WTC11 (cell line): Measurements from ENCODE around the gene KRT82. TPM values are rescaled to one million over a fixed set of nuclear protein-coding genes. Genes with fewer than 3 reads are reported as not detected.

Experiments
- ATAC-seq: fragments of 200-7000 bp; cut with Tn5 transposase; 2 replicates; pipeline ENCODE4 v1.10.0; 2021; ENCODE audit warnings: mild to moderate bottlenecking, moderate library complexity
- CTCF ChIA-PET: fragments of 300-600 bp; sonication (Branson Sonifier 250); formaldehyde crosslinking; loops from one replicate; lab custom pipeline; 2021; ENCODE audit warnings: antibody characterized with exemption; lab: Charles Lee
- POLR2A ChIA-PET: fragments of 350-600 bp; sonication (Branson Sonifier 250); formaldehyde crosslinking; loops from one replicate; lab custom pipeline; 2021; ENCODE audit warnings: antibody characterized with exemption; lab: Charles Lee
- DNase-seq: peaks from one replicate; pipeline ENCODE4 v3.0.0; 2021; ENCODE audit warnings: low spot score
- H3K27ac Mint-ChIP-seq: 2 replicates; pipeline ENCODE4 v1.8.0; 2021; ENCODE audit warnings: mixed read lengths
- H3K27me3 Mint-ChIP-seq: 2 replicates; pipeline ENCODE4 v1.8.0; 2021; ENCODE audit warnings: low read depth, mild to moderate bottlenecking, moderate library complexity, mixed read lengths
- H3K36me3 Mint-ChIP-seq: 2 replicates; pipeline ENCODE4 v1.8.0; 2021; ENCODE audit warnings: mixed read lengths
- H3K4me1 Mint-ChIP-seq: 2 replicates; pipeline ENCODE4 v1.8.0; 2022; ENCODE audit warnings: mixed read lengths
- H3K4me3 Mint-ChIP-seq: 2 replicates; pipeline ENCODE4 v1.8.0; 2021; ENCODE audit warnings: mild to moderate bottlenecking, moderate library complexity, mixed read lengths
- H3K9me3 Mint-ChIP-seq: 2 replicates; pipeline ENCODE4 v1.8.0; 2021; ENCODE audit warnings: mixed read lengths
- ATF2 ChIP-seq: sonication (generic); formaldehyde crosslinking; IDR thresholded peaks from 2 replicates; pipeline ENCODE4 v1.8.1; 2022; ENCODE audit warnings: low read depth, missing genetic modification reagents, borderline replicate concordance
- E2F4 ChIP-seq: sonication (generic); formaldehyde crosslinking; IDR thresholded peaks from 2 replicates; pipeline ENCODE4 v1.8.1; 2022; ENCODE audit warnings: low read depth, mild to moderate bottlenecking, moderate library complexity, missing genetic modification reagents, borderline replicate concordance
- EMX1 ChIP-seq: fragments of 250-450 bp; sonication (Bioruptor Pico); IDR thresholded peaks from 2 replicates; pipeline ENCODE4 v1.8.0; 2021; ENCODE audit warnings: mild to moderate bottlenecking
- ETV6 ChIP-seq: sonication (generic); formaldehyde crosslinking; IDR thresholded peaks from 2 replicates; pipeline ENCODE4 v1.8.1; 2022; ENCODE audit warnings: mild to moderate bottlenecking, missing genetic modification reagents
- FOXJ3 ChIP-seq: sonication (generic); formaldehyde crosslinking; IDR thresholded peaks from 2 replicates; pipeline ENCODE4 v1.9.0; 2021; ENCODE audit warnings: missing genetic modification reagents, mild to moderate bottlenecking, borderline replicate concordance
- GTF2I ChIP-seq: fragments of 250-450 bp; sonication (Bioruptor Pico); conservative IDR thresholded peaks from 2 replicates; pipeline ENCODE4 v1.4.0; 2021; ENCODE audit warnings: mild to moderate bottlenecking
- IRF2 ChIP-seq: sonication (generic); formaldehyde crosslinking; IDR thresholded peaks from 2 replicates; pipeline ENCODE4 v1.8.0; 2022; ENCODE audit warnings: low read depth, missing genetic modification reagents, borderline replicate concordance
- JUN ChIP-seq: sonication (generic); formaldehyde crosslinking; IDR thresholded peaks from 2 replicates; pipeline ENCODE4 v1.8.0; 2023; ENCODE audit warnings: mild to moderate bottlenecking, missing genetic modification reagents
- NFATC4 ChIP-seq: fragments of 250-450 bp; sonication (Bioruptor Pico); IDR thresholded peaks from 2 replicates; pipeline ENCODE4 v1.9.0; 2021; ENCODE audit warnings: mild to moderate bottlenecking
- NFE2L1 ChIP-seq: sonication (generic); formaldehyde crosslinking; IDR thresholded peaks from 2 replicates; pipeline ENCODE4 v1.8.1; 2023; ENCODE audit warnings: missing genetic modification reagents
- PRRX2 ChIP-seq: fragments of 250-450 bp; sonication (Bioruptor Pico); IDR thresholded peaks from 2 replicates; pipeline ENCODE4 v1.8.0; 2021; ENCODE audit warnings: mild to moderate bottlenecking
- SMAD3 ChIP-seq: sonication (generic); formaldehyde crosslinking; IDR thresholded peaks from 2 replicates; pipeline ENCODE4 v1.8.0; 2022; ENCODE audit warnings: missing genetic modification reagents, mild to moderate bottlenecking, borderline replicate concordance
- SMAD4 ChIP-seq: sonication (generic); formaldehyde crosslinking; IDR thresholded peaks from 2 replicates; pipeline ENCODE4 v1.8.0; 2022; ENCODE audit warnings: mild to moderate bottlenecking, missing genetic modification reagents
- TEAD1 ChIP-seq: sonication (generic); formaldehyde crosslinking; IDR thresholded peaks from 2 replicates; pipeline ENCODE4 v1.8.0; 2022; ENCODE audit warnings: mild to moderate bottlenecking, missing genetic modification reagents
- ZNF232 ChIP-seq: sonication (generic); formaldehyde crosslinking; IDR thresholded peaks from 2 replicates; pipeline ENCODE4 v1.8.0; 2022; ENCODE audit warnings: mild to moderate bottlenecking, missing genetic modification reagents
- ZNF416 ChIP-seq: fragments of 250-450 bp; sonication (Bioruptor Pico); IDR thresholded peaks from 2 replicates; pipeline ENCODE4 v1.9.0; 2021; ENCODE audit warnings: mild to moderate bottlenecking, inconsistent platforms
- ZNF425 ChIP-seq: fragments of 250-450 bp; sonication (Bioruptor Pico); conservative IDR thresholded peaks from 2 replicates; pipeline ENCODE4 v1.9.0; 2021; ENCODE audit warnings: mild to moderate bottlenecking
- total RNA-seq: library from RNA; stranded (reverse); gene quantifications from 3 replicates; pipeline ENCODE4 v1.2.3, GENCODE V29; 2021
- TF ChIP-seq, protein P1 (sequence below): sonication (generic); formaldehyde crosslinking; IDR thresholded peaks from 2 replicates; pipeline ENCODE4 v1.8.0; 2023; ENCODE audit warnings: mild to moderate bottlenecking, missing genetic modification reagents
- TF ChIP-seq, protein P2 (sequence below): sonication (generic); formaldehyde crosslinking; IDR thresholded peaks from 2 replicates; pipeline ENCODE4 v1.8.1; 2023; ENCODE audit warnings: mild to moderate bottlenecking, moderate library complexity, missing genetic modification reagents
- TF ChIP-seq, protein P3 (sequence below): fragments of 250-450 bp; sonication (Bioruptor Pico); IDR thresholded peaks from 2 replicates; pipeline ENCODE4 v1.9.0; 2021; ENCODE audit warnings: mild to moderate bottlenecking
- TF ChIP-seq, protein P4 (sequence below): sonication (generic); formaldehyde crosslinking; IDR thresholded peaks from 2 replicates; pipeline ENCODE4 v1.8.1; 2023; ENCODE audit warnings: mild to moderate bottlenecking, missing genetic modification reagents
- TF ChIP-seq, protein P5 (sequence below): sonication (generic); formaldehyde crosslinking; IDR thresholded peaks from 2 replicates; pipeline ENCODE4 v1.8.1; 2022; ENCODE audit warnings: mild to moderate bottlenecking, missing genetic modification reagents, moderate library complexity, borderline replicate concordance

Gene KRT82
- total RNA-seq, 1 experiment from 2014 or later, result not detected

DNA sequence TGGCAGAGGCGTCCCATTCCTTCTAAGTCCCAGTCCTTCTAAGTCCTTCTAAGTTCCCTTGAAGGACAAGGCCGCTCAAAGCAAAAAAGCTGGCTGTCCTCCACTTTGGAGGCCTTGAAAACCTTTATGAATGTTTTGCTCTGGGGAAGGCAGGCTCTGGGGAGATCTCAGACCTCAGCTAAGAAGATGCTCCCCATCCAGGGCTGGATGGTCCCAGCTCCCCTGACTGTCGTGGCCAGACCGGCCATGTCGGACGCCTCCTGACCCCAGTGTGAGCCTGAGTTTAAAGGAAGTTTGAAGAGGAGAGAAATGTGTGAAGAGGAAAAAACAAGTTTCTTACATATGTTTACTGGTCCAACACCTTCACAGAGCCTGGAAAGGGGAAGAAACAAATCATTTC lies 26.6 kb downstream of the KRT82 start:
- H3K27me3 Mint-ChIP-seq, result no peaks in the 10 kb centered on the region; the same call in 1 of the 2 replicates
- no peak overlapping the region for H3K27ac Mint-ChIP-seq
- DNase-seq (no peak), ATAC-seq (no peak)
- H3K4me1 Mint-ChIP-seq, result no peaks in the 10 kb centered on the region
- no peak overlapping the region for H3K4me3 Mint-ChIP-seq
- H3K9me3 Mint-ChIP-seq, result no peaks in the 10 kb centered on the region
- ChIA-PET CTCF (interaction anchor here (0.6 to 5.3 kb wide), 20 partner anchors 9 to 500 kb away, joined by 3 to 38 read pairs (median 5); partner anchors contain the start of genes KRT5 and KRT85), POLR2A (no interaction called here)
- H3K36me3 Mint-ChIP-seq, result no peaks in the 10 kb centered on the region
- TF ChIP-seq, protein P1, sequence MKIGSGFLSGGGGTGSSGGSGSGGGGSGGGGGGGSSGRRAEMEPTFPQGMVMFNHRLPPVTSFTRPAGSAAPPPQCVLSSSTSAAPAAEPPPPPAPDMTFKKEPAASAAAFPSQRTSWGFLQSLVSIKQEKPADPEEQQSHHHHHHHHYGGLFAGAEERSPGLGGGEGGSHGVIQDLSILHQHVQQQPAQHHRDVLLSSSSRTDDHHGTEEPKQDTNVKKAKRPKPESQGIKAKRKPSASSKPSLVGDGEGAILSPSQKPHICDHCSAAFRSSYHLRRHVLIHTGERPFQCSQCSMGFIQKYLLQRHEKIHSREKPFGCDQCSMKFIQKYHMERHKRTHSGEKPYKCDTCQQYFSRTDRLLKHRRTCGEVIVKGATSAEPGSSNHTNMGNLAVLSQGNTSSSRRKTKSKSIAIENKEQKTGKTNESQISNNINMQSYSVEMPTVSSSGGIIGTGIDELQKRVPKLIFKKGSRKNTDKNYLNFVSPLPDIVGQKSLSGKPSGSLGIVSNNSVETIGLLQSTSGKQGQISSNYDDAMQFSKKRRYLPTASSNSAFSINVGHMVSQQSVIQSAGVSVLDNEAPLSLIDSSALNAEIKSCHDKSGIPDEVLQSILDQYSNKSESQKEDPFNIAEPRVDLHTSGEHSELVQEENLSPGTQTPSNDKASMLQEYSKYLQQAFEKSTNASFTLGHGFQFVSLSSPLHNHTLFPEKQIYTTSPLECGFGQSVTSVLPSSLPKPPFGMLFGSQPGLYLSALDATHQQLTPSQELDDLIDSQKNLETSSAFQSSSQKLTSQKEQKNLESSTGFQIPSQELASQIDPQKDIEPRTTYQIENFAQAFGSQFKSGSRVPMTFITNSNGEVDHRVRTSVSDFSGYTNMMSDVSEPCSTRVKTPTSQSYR (CRISPR knock-in tag), result no peak
- no peak for TF ChIP-seq ETV6 (CRISPR knock-in tag)
- TF ChIP-seq NFATC4 (CRISPR knock-in tag), result no peak
- TF ChIP-seq EMX1 (CRISPR knock-in tag), result no peak
- no peak for TF ChIP-seq FOXJ3
- TF ChIP-seq ATF2, result no peak
- no peak for TF ChIP-seq E2F4 (CRISPR knock-in tag)
- no peak for TF ChIP-seq PRRX2 (CRISPR knock-in tag)
- TF ChIP-seq TEAD1 (CRISPR knock-in tag), result no peak
- no peak for TF ChIP-seq ZNF416 (CRISPR knock-in tag)
- TF ChIP-seq SMAD3 (CRISPR knock-in tag), result no peak
- TF ChIP-seq, protein P2, sequence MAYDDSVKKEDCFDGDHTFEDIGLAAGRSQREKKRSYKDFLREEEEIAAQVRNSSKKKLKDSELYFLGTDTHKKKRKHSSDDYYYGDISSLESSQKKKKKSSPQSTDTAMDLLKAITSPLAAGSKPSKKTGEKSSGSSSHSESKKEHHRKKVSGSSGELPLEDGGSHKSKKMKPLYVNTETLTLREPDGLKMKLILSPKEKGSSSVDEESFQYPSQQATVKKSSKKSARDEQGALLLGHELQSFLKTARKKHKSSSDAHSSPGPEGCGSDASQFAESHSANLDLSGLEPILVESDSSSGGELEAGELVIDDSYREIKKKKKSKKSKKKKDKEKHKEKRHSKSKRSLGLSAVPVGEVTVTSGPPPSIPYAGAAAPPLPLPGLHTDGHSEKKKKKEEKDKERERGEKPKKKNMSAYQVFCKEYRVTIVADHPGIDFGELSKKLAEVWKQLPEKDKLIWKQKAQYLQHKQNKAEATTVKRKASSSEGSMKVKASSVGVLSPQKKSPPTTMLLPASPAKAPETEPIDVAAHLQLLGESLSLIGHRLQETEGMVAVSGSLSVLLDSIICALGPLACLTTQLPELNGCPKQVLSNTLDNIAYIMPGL (CRISPR knock-in tag), result no peak
- no peak for TF ChIP-seq NFE2L1 (CRISPR knock-in tag)
- TF ChIP-seq, protein P3, sequence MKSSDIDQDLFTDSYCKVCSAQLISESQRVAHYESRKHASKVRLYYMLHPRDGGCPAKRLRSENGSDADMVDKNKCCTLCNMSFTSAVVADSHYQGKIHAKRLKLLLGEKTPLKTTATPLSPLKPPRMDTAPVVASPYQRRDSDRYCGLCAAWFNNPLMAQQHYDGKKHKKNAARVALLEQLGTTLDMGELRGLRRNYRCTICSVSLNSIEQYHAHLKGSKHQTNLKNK (CRISPR knock-in tag), result no peak
- no peak for TF ChIP-seq ZNF232 (CRISPR knock-in tag)

DNA sequence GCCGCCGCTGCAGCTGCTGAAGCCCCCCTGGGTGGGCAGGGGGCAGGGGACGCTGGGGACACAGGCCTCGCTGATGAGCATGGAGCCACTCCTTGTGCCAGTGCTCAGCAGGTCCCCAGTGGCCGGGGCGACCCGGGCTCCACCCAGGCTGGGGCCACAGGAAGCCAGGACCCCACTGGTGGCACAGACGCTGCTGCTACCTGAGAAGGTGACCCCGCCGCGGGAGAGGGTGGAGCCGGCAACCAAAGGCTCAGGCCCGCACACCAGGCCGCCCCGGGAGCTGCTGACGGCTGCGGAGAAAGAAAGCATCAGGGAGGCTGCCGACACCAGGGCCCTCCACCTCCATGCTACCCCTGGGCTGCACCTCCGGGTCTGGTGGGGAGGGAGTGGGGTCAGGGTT lies 28.0 kb downstream of the KRT82 start:
- no peak for ATAC-seq
- Mint-ChIP-seq H3K4me3 (no peak overlapping the region), H3K9me3 (no peaks in the 10 kb centered on the region), H3K27me3 (no peaks in the 10 kb centered on the region; the same call in 1 of the 2 replicates), H3K36me3 (no peaks in the 10 kb centered on the region), H3K27ac (no peak overlapping the region), H3K4me1 (no peaks in the 10 kb centered on the region)
- CTCF ChIA-PET, result interaction anchor here (0.8 to 5.3 kb wide), 6 partner anchors 13 to 602 kb away, joined by 3 to 38 read pairs (median 4); no protein-coding TSS in a partner anchor
- no peak for DNase-seq
- POLR2A ChIA-PET, result no interaction called here
- TF ChIP-seq SMAD4 (CRISPR knock-in tag) (no peak), IRF2 (CRISPR knock-in tag) (no peak), JUN (CRISPR knock-in tag) (no peak), EMX1 (CRISPR knock-in tag) (no peak), ZNF425 (CRISPR knock-in tag) (no peak), GTF2I (CRISPR knock-in tag) (no peak)
- TF ChIP-seq, protein P4, sequence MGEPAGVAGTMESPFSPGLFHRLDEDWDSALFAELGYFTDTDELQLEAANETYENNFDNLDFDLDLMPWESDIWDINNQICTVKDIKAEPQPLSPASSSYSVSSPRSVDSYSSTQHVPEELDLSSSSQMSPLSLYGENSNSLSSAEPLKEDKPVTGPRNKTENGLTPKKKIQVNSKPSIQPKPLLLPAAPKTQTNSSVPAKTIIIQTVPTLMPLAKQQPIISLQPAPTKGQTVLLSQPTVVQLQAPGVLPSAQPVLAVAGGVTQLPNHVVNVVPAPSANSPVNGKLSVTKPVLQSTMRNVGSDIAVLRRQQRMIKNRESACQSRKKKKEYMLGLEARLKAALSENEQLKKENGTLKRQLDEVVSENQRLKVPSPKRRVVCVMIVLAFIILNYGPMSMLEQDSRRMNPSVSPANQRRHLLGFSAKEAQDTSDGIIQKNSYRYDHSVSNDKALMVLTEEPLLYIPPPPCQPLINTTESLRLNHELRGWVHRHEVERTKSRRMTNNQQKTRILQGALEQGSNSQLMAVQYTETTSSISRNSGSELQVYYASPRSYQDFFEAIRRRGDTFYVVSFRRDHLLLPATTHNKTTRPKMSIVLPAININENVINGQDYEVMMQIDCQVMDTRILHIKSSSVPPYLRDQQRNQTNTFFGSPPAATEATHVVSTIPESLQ, result no peak
- TF ChIP-seq, protein P5, sequence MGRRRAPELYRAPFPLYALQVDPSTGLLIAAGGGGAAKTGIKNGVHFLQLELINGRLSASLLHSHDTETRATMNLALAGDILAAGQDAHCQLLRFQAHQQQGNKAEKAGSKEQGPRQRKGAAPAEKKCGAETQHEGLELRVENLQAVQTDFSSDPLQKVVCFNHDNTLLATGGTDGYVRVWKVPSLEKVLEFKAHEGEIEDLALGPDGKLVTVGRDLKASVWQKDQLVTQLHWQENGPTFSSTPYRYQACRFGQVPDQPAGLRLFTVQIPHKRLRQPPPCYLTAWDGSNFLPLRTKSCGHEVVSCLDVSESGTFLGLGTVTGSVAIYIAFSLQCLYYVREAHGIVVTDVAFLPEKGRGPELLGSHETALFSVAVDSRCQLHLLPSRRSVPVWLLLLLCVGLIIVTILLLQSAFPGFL (CRISPR knock-in tag), result no peak
